Measurements from ENCODE around the gene CYP2A7. TPM values are rescaled to one million over a fixed set of nuclear protein-coding genes. Genes with fewer than 3 reads are reported as not detected.
"Not testable (repeated sequence)": the region's sequence is repeated elsewhere in the genome, so short reads cannot be mapped to it uniquely, and the experiment has no call there.

The CYP2A7 gene
- total RNA-seq, 1 donor from 2014 or later, result 1.7 TPM

- H3K27ac ChIP-seq; DNase-seq; ATAC-seq; H3K27me3 ChIP-seq; H3K9me3 ChIP-seq; H3K4me1 ChIP-seq; H3K4me3 ChIP-seq; H3K36me3 ChIP-seq; intact Hi-C loops (cut with DNase I): not testable (repeated sequence)
Measured at GRCh38 chr19:40842012-40842411, 40.0 kb downstream of the CYP2A7 start.

GRCh38 chr19:40838477-40838876 is 43.6 kb downstream of the CYP2A7 start:
- H3K9me3 ChIP-seq; H3K4me3 ChIP-seq; H3K27me3 ChIP-seq; H3K4me1 ChIP-seq; ATAC-seq; DNase-seq; H3K27ac ChIP-seq; H3K36me3 ChIP-seq; intact Hi-C loops (cut with DNase I): not testable (repeated sequence)

GRCh38 chr19:40836754-40837429 is 45.1 kb downstream of the CYP2A7 start:
- Histone ChIP-seq H3K4me3 (no peak overlapping the region), H3K36me3 (no peaks in the 10 kb centered on the region), H3K27me3 (no peaks in the 10 kb centered on the region), H3K27ac (no peak overlapping the region), H3K9me3 (no peaks in the 10 kb centered on the region), H3K4me1 (no peaks in the 10 kb centered on the region)
- no peak for TF ChIP-seq CTCF (IDR thresholded peaks at IDR 0.05)
- intact Hi-C loops (cut with DNase I), result no loop called here
- no peak for DNase-seq
- no peak for ATAC-seq

GRCh38 chr19:40833728-40834533 is 48.1 kb downstream of the CYP2A7 start:
- H3K27ac ChIP-seq; intact Hi-C loops (cut with DNase I); H3K36me3 ChIP-seq; H3K9me3 ChIP-seq; ATAC-seq; H3K4me1 ChIP-seq; DNase-seq; H3K4me3 ChIP-seq; H3K27me3 ChIP-seq: not testable (repeated sequence)

GRCh38 chr19:40832431-40832790 is 49.6 kb downstream of the CYP2A7 start:
- DNase-seq; H3K27me3 ChIP-seq; ATAC-seq; H3K27ac ChIP-seq; intact Hi-C loops (cut with DNase I); H3K9me3 ChIP-seq; H3K4me1 ChIP-seq; H3K4me3 ChIP-seq; H3K36me3 ChIP-seq: not testable (repeated sequence)

GRCh38 chr19:40831502-40832430 is 50.3 kb downstream of the CYP2A7 start:
- no peak for DNase-seq
- no peak for TF ChIP-seq CTCF (IDR thresholded peaks at IDR 0.05)
- intact Hi-C loops (cut with DNase I), result no loop called here
- ATAC-seq, result peak; percentile 88
- Histone ChIP-seq H3K27ac (peak overlapping the region; percentile 36), H3K4me3 (no peak overlapping the region), H3K4me1 (peaks cover 6% of the 10 kb centered on the region), H3K9me3 (no peaks in the 10 kb centered on the region), H3K27me3 (no peaks in the 10 kb centered on the region), H3K36me3 (no peaks in the 10 kb centered on the region)

GRCh38 chr19:40830741-40831140 is 51.3 kb downstream of the CYP2A7 start:
- H3K27ac ChIP-seq; H3K27me3 ChIP-seq; DNase-seq; H3K36me3 ChIP-seq; H3K9me3 ChIP-seq; intact Hi-C loops (cut with DNase I); H3K4me1 ChIP-seq; H3K4me3 ChIP-seq; ATAC-seq: not testable (repeated sequence)

- H3K4me3 ChIP-seq, result no peak overlapping the region
- intact Hi-C loops (cut with DNase I), result no loop called here
- no peak overlapping the region for H3K27ac ChIP-seq
- no peaks in the 10 kb centered on the region for H3K36me3 ChIP-seq
- H3K9me3 ChIP-seq, result no peaks in the 10 kb centered on the region
- DNase-seq (no peak), ATAC-seq (no peak)
- no peaks in the 10 kb centered on the region for H3K27me3 ChIP-seq
- H3K4me1 ChIP-seq, result peaks cover 10% of the 10 kb centered on the region
- TF ChIP-seq CTCF (IDR thresholded peaks at IDR 0.05), result no peak
Measured at GRCh38 chr19:40829205-40829604, 52.8 kb downstream of the CYP2A7 start.
